SU-DHL-6 (cell line): ENCODE results near the gene SETD1B.

Experiments used
- CTCF ChIP-seq: fragments of 200-600 bp; sonication (generic); IDR thresholded peaks from one replicate; pipeline ENCODE4 v1.5.1; 2017; ENCODE audit warnings: antibody characterized with exemption, mild to moderate bottlenecking, low read length, moderate library complexity; ENCODE audit not compliant: insufficient read depth, poor library complexity, severe bottlenecking
- EZH2phosphoT487 ChIP-seq: fragments of 200-600 bp; sonication (generic), shearing (Covaris generic); conservative IDR thresholded peaks from 2 replicates; pipeline ENCODE4 v1.6.1; 2018; ENCODE audit warnings: mild to moderate bottlenecking, antibody characterized with exemption, low read length, moderate library complexity, mixed read lengths

- TF ChIP-seq CTCF (no peak), EZH2phosphoT487 (no peak)
These were observed 53.8 kb downstream of the SETD1B start for GRCh38 chr12:121857322-121858246.
